Stomach (tissue), 19 donors: ENCODE measurements around the gene PCGF3. TPM values are rescaled to one million over a fixed set of nuclear protein-coding genes. Genes with fewer than 3 reads are reported as not detected.

Experiments
- DNase-seq, 2 donors: peaks; one replicate each; pipeline versions ENCODE4 v3.0.0 to v3.0.0-alpha.2; 2013 to 2019
- H3K27ac ChIP-seq, 5 donors: fragments of 200-600 bp in 4 of 5; sonication (generic) in 4 of 5; one replicate each; pipeline ENCODE4 v1.5.1; 2013 to 2019; ENCODE audit warnings: mild to moderate bottlenecking in 1 of 5, moderate library complexity in 1 of 5
- H3K27me3 ChIP-seq, 3 donors: fragments of 200-600 bp; sonication (generic); one replicate each; pipeline ENCODE4 v1.5.1; 2017 to 2019; ENCODE audit warnings: mixed run types in 1 of 3
- H3K36me3 ChIP-seq, 4 donors: fragments of 200-600 bp; sonication (generic); 1 replicate in 3 of 4; 2 replicates in 1 of 4; pipeline ENCODE4 v1.5.1; 2016 to 2019
- H3K4me1 ChIP-seq, 4 donors: fragments of 200-600 bp; sonication (generic); one replicate each; pipeline ENCODE4 v1.5.1; 2016 to 2019
- H3K4me3 ChIP-seq, 4 donors: fragments of 200-600 bp; sonication (generic) in 3 of 4; one replicate each; pipeline ENCODE4 v1.5.1; 2016 to 2019; ENCODE audit warnings: mild to moderate bottlenecking in 1 of 4
- H3K9me3 ChIP-seq, 4 donors: fragments of 200-600 bp; sonication (generic); one replicate each; pipeline ENCODE4 v1.5.1; 2016 to 2019
- EP300 ChIP-seq: sonication (generic); formaldehyde crosslinking; IDR thresholded peaks from one replicate; pipeline ENCODE4 v1.6.1; 2017; ENCODE audit warnings: antibody characterized with exemption
- POLR2A ChIP-seq, 4 donors: fragments of 450-650 bp; IDR thresholded peaks; one replicate each; pipeline ENCODE4 v1.6.1; 2016; ENCODE audit warnings: antibody characterized with exemption in 4 of 4, control low read depth in 2 of 4, mild to moderate bottlenecking in 1 of 4, moderate library complexity in 1 of 4
- POLR2AphosphoS5 ChIP-seq, 3 donors: sonication (generic); formaldehyde crosslinking; IDR thresholded peaks; one replicate each; pipeline ENCODE4 v1.6.1; 2016; ENCODE audit warnings: antibody characterized with exemption in 3 of 3
- WGBS, 5 donors: extraction: QIAGEN DNeasy Blood & Tissue Kit in 3 of 5; methylation state at CpG; one replicate each; pipeline versions ENCODE4 v1.1.5 to v1.1.7; 2013 to 2018; 5-methylcytosine and 5-hydroxymethylcytosine counted together
- intact Hi-C: fragments of 100-400 bp; cut with DNase I; formaldehyde crosslinking; loops from one replicate; pipeline ENCODE4 v1.15.1; 2023; ENCODE audit warnings: low total_unique reads
- long read RNA-seq, 10 donors: transcript quantifications; one replicate each; lab custom pipeline, GENCODE V29; 2026
- polyA plus RNA-seq, 3 donors: library from polyadenylated mRNA; stranded (reverse); fragments of 200-250 nt; gene quantifications; one replicate each; pipeline ENCODE4 v1.2.3, GENCODE V29; 2013
- total RNA-seq, 5 donors: library from RNA; depleted of rRNA; stranded (reverse); fragments of >200 nt; gene quantifications; one replicate each; pipeline versions ENCODE4 v1.1.0 to v1.2.3, GENCODE V29; 2014 to 2016
- TF ChIP-seq, protein P1 (sequence below), 7 experiments: fragments of 450-650 bp in 4 of 7; fragments of 200-600 bp in 3 of 7; sonication (generic) in 3 of 7; IDR thresholded peaks; one replicate each; pipeline ENCODE4 v1.5.1; 2016 to 2019; ENCODE audit warnings: antibody characterized with exemption in 7 of 7, control low read depth in 2 of 7, mild to moderate bottlenecking in 1 of 7
- donor health status: healthy with polysubstance abuse.
- donor health status: Bipolar disorder and iron deficiency.
- donor health status: healthy.

Gene PCGF3, protein sequence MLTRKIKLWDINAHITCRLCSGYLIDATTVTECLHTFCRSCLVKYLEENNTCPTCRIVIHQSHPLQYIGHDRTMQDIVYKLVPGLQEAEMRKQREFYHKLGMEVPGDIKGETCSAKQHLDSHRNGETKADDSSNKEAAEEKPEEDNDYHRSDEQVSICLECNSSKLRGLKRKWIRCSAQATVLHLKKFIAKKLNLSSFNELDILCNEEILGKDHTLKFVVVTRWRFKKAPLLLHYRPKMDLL
- total RNA-seq = 100 to 1,000 TPM in 2 of 5 donors, 10 to 100 TPM in 3; 45.2 to 140 (median 82.6) TPM
- 10 to 100 TPM; 24.7 to 48.9 (median 24.9) TPM for polyA plus RNA-seq
- long read RNA-seq, donor 1, full-length matches to known transcripts = 23 of 23 reads
- long read RNA-seq, donor 1, partial matches to known transcripts = 0 of 23 reads
- long read RNA-seq, donor 1, other reads (novel, unspliced or antisense) = 0 of 23 reads
- long read RNA-seq, donor 2, full-length matches to known transcripts = 44 of 44 reads
- long read RNA-seq, donor 2, partial matches to known transcripts = 0 of 44 reads
- long read RNA-seq, donor 2, other reads (novel, unspliced or antisense) = 0 of 44 reads
- long read RNA-seq, donor 3, transcript PCGF3-213 (1 exons, 1,899 nt) = major isoform, 14 of 14 reads
- long read RNA-seq, donor 3, partial matches to known transcripts = 0 of 14 reads
- long read RNA-seq, donor 3, other reads (novel, unspliced or antisense) = 0 of 14 reads
- long read RNA-seq, donor 4, full-length matches to known transcripts = 3 of 3 reads
- long read RNA-seq, donor 4, partial matches to known transcripts = 0 of 3 reads
- long read RNA-seq, donor 4, other reads (novel, unspliced or antisense) = 0 of 3 reads
- long read RNA-seq, donor 5, full-length matches to known transcripts = 27 of 27 reads
- long read RNA-seq, donor 5, partial matches to known transcripts = 0 of 27 reads
- long read RNA-seq, donor 5, other reads (novel, unspliced or antisense) = 0 of 27 reads
- long read RNA-seq, donor 6 = 0 reads
- long read RNA-seq, donor 7, full-length matches to known transcripts = 16 of 22 reads
- long read RNA-seq, donor 7, partial matches to known transcripts = 6 of 22 reads
- long read RNA-seq, donor 7, other reads (novel, unspliced or antisense) = 0 of 22 reads
- long read RNA-seq, donor 8, transcript PCGF3-213 (1 exons, 1,899 nt) = major isoform, 38 of 39 reads
- long read RNA-seq, donor 8, partial matches to known transcripts = 0 of 39 reads
- long read RNA-seq, donor 8, other reads (novel, unspliced or antisense) = 0 of 39 reads
- long read RNA-seq, donor 9, full-length matches to known transcripts = 21 of 26 reads
- long read RNA-seq, donor 9, partial matches to known transcripts = 5 of 26 reads
- long read RNA-seq, donor 9, other reads (novel, unspliced or antisense) = 0 of 26 reads
- long read RNA-seq, donor 10, transcript PCGF3-213 (1 exons, 1,899 nt) = major isoform, 16 of 16 reads
- long read RNA-seq, donor 10, partial matches to known transcripts = 0 of 16 reads
- long read RNA-seq, donor 10, other reads (novel, unspliced or antisense) = 0 of 16 reads

DNA sequence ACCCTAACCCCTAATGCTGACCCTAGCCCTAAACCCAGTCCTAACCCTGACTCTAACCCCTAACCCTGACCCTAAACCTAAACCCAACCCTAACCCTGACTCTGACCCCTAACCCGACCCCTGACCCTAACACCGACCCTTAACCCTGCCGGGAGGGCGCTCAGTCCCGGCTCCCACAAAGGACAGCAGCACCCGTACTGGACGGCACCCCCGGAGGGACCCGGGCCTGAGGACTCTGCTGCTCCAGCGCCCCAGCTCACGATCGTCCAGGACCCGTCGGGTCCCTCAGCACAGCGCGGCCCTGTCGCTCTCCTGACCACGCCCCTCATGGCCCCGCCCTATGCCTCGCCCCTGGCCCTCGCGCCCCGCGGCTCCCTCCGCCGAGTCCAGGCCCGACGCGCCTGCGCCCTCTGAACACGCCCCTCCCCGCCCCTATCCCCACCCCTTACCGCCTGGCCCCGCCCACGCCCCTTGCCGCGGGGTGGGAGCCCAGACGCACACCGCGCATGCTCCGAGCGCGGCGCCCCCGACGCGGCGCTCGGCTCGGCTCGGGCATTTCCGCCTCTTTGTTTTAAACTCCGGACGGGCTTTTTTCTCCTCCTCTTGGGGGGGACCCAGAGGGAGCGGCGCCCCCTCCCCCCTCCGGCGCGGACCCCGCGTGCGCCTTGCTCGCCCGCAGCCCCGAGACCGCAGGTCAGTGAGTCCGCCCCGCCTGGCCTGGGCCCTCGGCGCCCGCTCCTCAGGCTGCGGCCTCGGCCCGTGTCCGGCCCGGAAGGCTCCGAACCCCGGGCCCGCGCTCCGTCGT lies at the start of gene PCGF3:
Gene PCGF3, plus strand, starts transcription at position 555 of the 805 bp plus-strand sequence. CDS start 27,849 bp downstream, outside the sequence.
- no peaks in the 10 kb centered on the region for H3K9me3 ChIP-seq
- intact Hi-C loops = no loop called here
- peaks cover 0 to 7% (median 1%) of the 10 kb centered on the region in 4 donors for H3K36me3 ChIP-seq
- H3K4me1 ChIP-seq = peaks cover 20 to 57% (median 43%) of the 10 kb centered on the region in 4 donors
- no peaks in the 10 kb centered on the region for H3K27me3 ChIP-seq
- WGBS, 5 donors = 1 to 2% (median 1%) methylated on average over 60 to 82 of the region's 82 CpGs
- peak within 1 kb of the TSS; percentile 69 to 100 (median 78) for H3K4me3 ChIP-seq
- TF ChIP-seq POLR2AphosphoS5 (IDR thresholded peaks at IDR 0.05) (peak in 2 of 3 donors; percentile 74 to 83), POLR2A (IDR thresholded peaks at IDR 0.05) (no peak)
- peak within 1 kb of the TSS; percentile 82 to 94 (median 91) for H3K27ac ChIP-seq
- peak; percentile 99 for DNase-seq

DNA sequence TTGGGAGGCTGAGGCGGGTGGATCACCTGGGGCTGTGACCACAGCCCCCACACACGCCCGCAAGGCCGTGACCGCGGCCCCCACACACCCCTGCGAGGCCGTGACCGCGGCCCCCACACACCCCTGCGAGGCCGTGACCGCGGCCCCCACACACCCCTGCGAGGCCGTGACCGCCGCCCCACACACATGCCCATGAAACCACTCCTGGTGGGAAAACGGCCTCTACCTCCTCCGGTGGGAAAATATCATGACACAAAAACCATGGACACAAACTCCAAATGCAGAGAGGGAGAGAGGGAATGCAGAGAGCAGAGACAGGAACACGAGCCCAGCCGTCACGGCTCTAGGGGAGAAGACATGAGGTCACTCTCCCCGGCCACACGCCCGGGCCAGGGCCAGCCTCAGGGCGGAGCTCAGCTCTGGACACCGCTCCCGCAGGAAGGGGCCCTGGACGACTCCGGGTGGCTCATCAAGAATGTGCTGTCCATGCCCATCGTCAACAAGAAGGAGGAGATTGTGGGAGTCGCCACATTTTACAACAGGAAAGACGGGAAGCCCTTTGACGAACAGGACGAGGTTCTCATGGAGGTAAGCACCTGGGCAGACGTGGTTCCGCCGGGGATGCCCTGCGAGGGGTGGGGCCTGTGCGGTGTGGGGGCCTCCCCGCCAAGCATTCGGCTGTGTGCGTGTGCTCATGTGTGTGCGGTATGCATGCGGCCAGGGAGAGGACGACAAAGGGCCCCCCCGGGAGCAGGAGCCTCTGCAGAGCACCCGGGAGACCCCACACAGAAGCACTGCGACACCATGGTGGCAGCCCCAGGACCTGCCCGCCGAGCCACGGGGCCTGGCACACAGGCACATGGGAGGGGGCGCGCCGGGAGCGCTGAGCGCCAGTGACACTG lies 48.9 kb upstream of the PCGF3 start:
- Histone ChIP-seq H3K27ac (no peak overlapping the region), H3K9me3 (no peaks in the 10 kb centered on the region), H3K36me3 (no peaks in the 10 kb centered on the region), H3K4me3 (no peak overlapping the region), H3K27me3 (peaks cover 0 to 35% (median 4%) of the 10 kb centered on the region in 3 donors), H3K4me1 (no peaks in the 10 kb centered on the region)
- 68 to 78% (median 73%) methylated on average over 34 to 58 of the region's 58 CpGs for WGBS, 5 donors
- intact Hi-C loops = no loop called here
- TF ChIP-seq POLR2A (IDR thresholded peaks at IDR 0.05) (no peak), EP300 (no peak), POLR2AphosphoS5 (IDR thresholded peaks at IDR 0.05) (no peak)
- TF ChIP-seq, protein P1, sequence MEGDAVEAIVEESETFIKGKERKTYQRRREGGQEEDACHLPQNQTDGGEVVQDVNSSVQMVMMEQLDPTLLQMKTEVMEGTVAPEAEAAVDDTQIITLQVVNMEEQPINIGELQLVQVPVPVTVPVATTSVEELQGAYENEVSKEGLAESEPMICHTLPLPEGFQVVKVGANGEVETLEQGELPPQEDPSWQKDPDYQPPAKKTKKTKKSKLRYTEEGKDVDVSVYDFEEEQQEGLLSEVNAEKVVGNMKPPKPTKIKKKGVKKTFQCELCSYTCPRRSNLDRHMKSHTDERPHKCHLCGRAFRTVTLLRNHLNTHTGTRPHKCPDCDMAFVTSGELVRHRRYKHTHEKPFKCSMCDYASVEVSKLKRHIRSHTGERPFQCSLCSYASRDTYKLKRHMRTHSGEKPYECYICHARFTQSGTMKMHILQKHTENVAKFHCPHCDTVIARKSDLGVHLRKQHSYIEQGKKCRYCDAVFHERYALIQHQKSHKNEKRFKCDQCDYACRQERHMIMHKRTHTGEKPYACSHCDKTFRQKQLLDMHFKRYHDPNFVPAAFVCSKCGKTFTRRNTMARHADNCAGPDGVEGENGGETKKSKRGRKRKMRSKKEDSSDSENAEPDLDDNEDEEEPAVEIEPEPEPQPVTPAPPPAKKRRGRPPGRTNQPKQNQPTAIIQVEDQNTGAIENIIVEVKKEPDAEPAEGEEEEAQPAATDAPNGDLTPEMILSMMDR (IDR thresholded peaks at IDR 0.05) = no peak
- DNase-seq = no peak

DNA sequence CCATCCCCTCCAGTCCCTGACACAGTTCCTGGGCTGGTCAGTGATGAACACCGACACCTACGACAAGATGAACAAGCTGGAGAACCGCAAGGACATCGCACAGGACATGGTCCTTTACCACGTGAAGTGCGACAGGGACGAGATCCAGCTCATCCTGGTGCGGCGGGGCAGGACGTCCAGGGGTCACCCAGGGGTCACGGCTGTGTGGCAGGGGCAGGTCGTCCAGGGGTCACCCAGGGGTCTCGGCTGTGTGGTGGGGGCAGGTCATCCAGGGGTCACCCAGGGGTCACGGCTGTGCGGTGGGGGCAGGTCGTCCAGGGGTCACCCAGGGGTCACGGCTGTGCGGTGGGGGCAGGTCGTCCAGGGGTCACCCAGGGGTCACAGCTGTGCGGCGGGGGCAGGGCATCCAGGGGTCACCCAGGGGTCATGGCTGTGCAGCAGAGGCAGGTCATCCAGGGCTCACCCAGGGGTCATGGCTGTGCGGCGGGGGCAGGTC lies 48.2 kb upstream of the PCGF3 start:
- intact Hi-C loops = no loop called here

More for the DNA sequence above, 48.2 kb upstream of the PCGF3 start:
- 79 to 100% (median 81%) methylated on average over 2 to 23 of the region's 23 CpGs for WGBS, 5 donors
- H3K9me3 ChIP-seq = no peaks in the 10 kb centered on the region
- H3K27me3 ChIP-seq = peaks cover 0 to 28% (median 4%) of the 10 kb centered on the region in 3 donors
- no peaks in the 10 kb centered on the region for H3K4me1 ChIP-seq
- no peak overlapping the region for H3K4me3 ChIP-seq
- H3K36me3 ChIP-seq = no peaks in the 10 kb centered on the region
- DNase-seq = no peak
- no peak for TF ChIP-seq POLR2A (IDR thresholded peaks at IDR 0.05)
- TF ChIP-seq EP300 = no peak
- TF ChIP-seq, protein P1 (IDR thresholded peaks at IDR 0.05) = no peak
- TF ChIP-seq POLR2AphosphoS5 (IDR thresholded peaks at IDR 0.05) = no peak
- H3K27ac ChIP-seq = no peak overlapping the region
